GM19397 (cell line): ENCODE data around the gene CLIP1.
"Not testable (repeated sequence)": the region's sequence is repeated elsewhere in the genome, so short reads cannot be mapped to it uniquely, and the experiment has no call there.

Experiments
- ATAC-seq: cut with Tn5 transposase; IDR thresholded peaks from one replicate; pipeline ENCODE4 v1.9.1; 2021; ENCODE audit warnings: mild to moderate bottlenecking, moderate library complexity; ENCODE audit not compliant: unreplicated experiment

CLIP1 gene

GRCh38 chr12:122437656-122438121 is 15.2 kb upstream of the CLIP1 start:
- ATAC-seq = no peak

GRCh38 chr12:122435186-122435585 is 12.7 kb upstream of the CLIP1 start:
- ATAC-seq = no peak

GRCh38 chr12:122429043-122429442 is 6.6 kb upstream of the CLIP1 start:
- not testable (repeated sequence) for ATAC-seq

GRCh38 chr12:122427403-122427802 is 4.9 kb upstream of the CLIP1 start:
- ATAC-seq = no peak

GRCh38 chr12:122423258-122424165 is 1.0 kb upstream of the CLIP1 start:
- ATAC-seq = no peak

- ATAC-seq = no peak
Measured at GRCh38 chr12:122422730-122423257, 325 bp upstream of the CLIP1 start.

GRCh38 chr12:122421187-122421820 is 1.2 kb downstream of the CLIP1 start:
- no peak for ATAC-seq

GRCh38 chr12:122420471-122421162 is 1.9 kb downstream of the CLIP1 start:
- ATAC-seq = no peak

- ATAC-seq = not testable (repeated sequence)
Measured at GRCh38 chr12:122419094-122419493, 3.4 kb downstream of the CLIP1 start.

GRCh38 chr12:122415665-122416064 is 6.8 kb downstream of the CLIP1 start:
- ATAC-seq = not testable (repeated sequence)

GRCh38 chr12:122413516-122414404 is 8.7 kb downstream of the CLIP1 start:
- no peak for ATAC-seq

GRCh38 chr12:122412851-122413433 is 9.5 kb downstream of the CLIP1 start:
- ATAC-seq = no peak

- no peak for ATAC-seq
Measured at GRCh38 chr12:122411537-122411936, 10.9 kb downstream of the CLIP1 start.

GRCh38 chr12:122407208-122407607 is 15.3 kb downstream of the CLIP1 start:
- no peak for ATAC-seq

GRCh38 chr12:122406701-122407164 is 15.7 kb downstream of the CLIP1 start:
- no peak for ATAC-seq

GRCh38 chr12:122403831-122404230 is 18.6 kb downstream of the CLIP1 start:
- ATAC-seq = no peak

GRCh38 chr12:122403115-122403770 is 19.2 kb downstream of the CLIP1 start:
- no peak for ATAC-seq

- ATAC-seq = no peak
Measured at GRCh38 chr12:122402264-122402663, 20.2 kb downstream of the CLIP1 start.
